Ovary (tissue), 3 donors: ENCODE results near the gene MTCH1.

Experiments used
- POLR2A ChIP-seq: fragments of 450-650 bp; IDR thresholded peaks from one replicate; pipeline ENCODE4 v1.6.1; 2017; ENCODE audit warnings: antibody characterized with exemption, mild to moderate bottlenecking, moderate library complexity
- TF ChIP-seq, protein P1 (sequence below), 3 donors: fragments of 450-650 bp in 2 of 3; fragments of 200-600 bp in 1 of 3; IDR thresholded peaks; one replicate each; pipeline versions ENCODE4 v1.5.1 to v1.8.0; 2016 to 2022; ENCODE audit warnings: antibody characterized with exemption in 3 of 3, mild to moderate bottlenecking in 1 of 3
- donor health status: DM: no; HTN: no; CAD: no.

- TF ChIP-seq, protein P1, sequence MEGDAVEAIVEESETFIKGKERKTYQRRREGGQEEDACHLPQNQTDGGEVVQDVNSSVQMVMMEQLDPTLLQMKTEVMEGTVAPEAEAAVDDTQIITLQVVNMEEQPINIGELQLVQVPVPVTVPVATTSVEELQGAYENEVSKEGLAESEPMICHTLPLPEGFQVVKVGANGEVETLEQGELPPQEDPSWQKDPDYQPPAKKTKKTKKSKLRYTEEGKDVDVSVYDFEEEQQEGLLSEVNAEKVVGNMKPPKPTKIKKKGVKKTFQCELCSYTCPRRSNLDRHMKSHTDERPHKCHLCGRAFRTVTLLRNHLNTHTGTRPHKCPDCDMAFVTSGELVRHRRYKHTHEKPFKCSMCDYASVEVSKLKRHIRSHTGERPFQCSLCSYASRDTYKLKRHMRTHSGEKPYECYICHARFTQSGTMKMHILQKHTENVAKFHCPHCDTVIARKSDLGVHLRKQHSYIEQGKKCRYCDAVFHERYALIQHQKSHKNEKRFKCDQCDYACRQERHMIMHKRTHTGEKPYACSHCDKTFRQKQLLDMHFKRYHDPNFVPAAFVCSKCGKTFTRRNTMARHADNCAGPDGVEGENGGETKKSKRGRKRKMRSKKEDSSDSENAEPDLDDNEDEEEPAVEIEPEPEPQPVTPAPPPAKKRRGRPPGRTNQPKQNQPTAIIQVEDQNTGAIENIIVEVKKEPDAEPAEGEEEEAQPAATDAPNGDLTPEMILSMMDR (IDR thresholded peaks at IDR 0.05), result no peak
- TF ChIP-seq POLR2A, result no peak
These were observed 52.5 kb downstream of the MTCH1 start for GRCh38 chr6:36933519-36933918.
